Measurements from ENCODE around the gene FADS6. TPM values are rescaled to one million over a fixed set of nuclear protein-coding genes. Genes with fewer than 3 reads are reported as not detected.

The FADS6 gene
- total and polyA plus RNA-seq, 2 of the 13 experiments (the other 11 are each of a cell fraction or from before 2014, with no cell fraction given): 0.11 TPM

- peak; percentile 41; the same call in 1 of the 2 replicates for TF ChIP-seq SAFB2 (CRISPR knock-in tag; IDR thresholded peaks at IDR 0.05; ENCODE audit: borderline replicate concordance, low read depth)
- no peak for TF ChIP-seq ZNF317 (CRISPR knock-in tag; IDR thresholded peaks at IDR 0.05)
- TF ChIP-seq BRF2 (CRISPR knock-in tag; IDR thresholded peaks at IDR 0.05): no peak
- TF ChIP-seq ZNF350 (CRISPR knock-in tag; IDR thresholded peaks at IDR 0.05; ENCODE audit: borderline replicate concordance, low read depth): no peak
- peak; percentile 81; the same call in 1 of the 2 replicates for TF ChIP-seq ZNF274 (CRISPR knock-in tag; IDR thresholded peaks at IDR 0.05)
- no peak for TF ChIP-seq FOSL2 (CRISPR knock-in tag; IDR thresholded peaks at IDR 0.05)
- no peak for TF ChIP-seq TERF1 (CRISPR knock-in tag; IDR thresholded peaks at IDR 0.05)
- TF ChIP-seq IKZF4 (CRISPR knock-in tag; IDR thresholded peaks at IDR 0.05; ENCODE audit: borderline replicate concordance, low read depth, not compliant biosample characterization): peak; percentile 66
- no peak for TF ChIP-seq ZNF691 (CRISPR knock-in tag; IDR thresholded peaks at IDR 0.05; ENCODE audit: borderline replicate concordance, low read depth)
- TF ChIP-seq SALL1 (CRISPR knock-in tag; IDR thresholded peaks at IDR 0.05): peak; percentile 84
- peak; percentile 26 for TF ChIP-seq HNRNPK (IDR thresholded peaks at IDR 0.05; ENCODE audit: low read depth, low read length, poor library complexity, severe bottlenecking)
- 0 out of 2 replicates have a peak, but pooled peaks have one; percentile 33 for TF ChIP-seq ZBTB38 (CRISPR knock-in tag; IDR thresholded peaks at IDR 0.05)
- no peak for TF ChIP-seq ARID3A (IDR thresholded peaks at IDR 0.05; ENCODE audit: low read depth, low read length)
- TF ChIP-seq JUND (CRISPR knock-in tag; IDR thresholded peaks at IDR 0.05): no peak
- TF ChIP-seq CAMTA2 (CRISPR knock-in tag; IDR thresholded peaks at IDR 0.05; ENCODE audit: borderline replicate concordance): no peak
- no peak for TF ChIP-seq YY1 (IDR thresholded peaks at IDR 0.05; ENCODE audit: insufficient read depth, insufficient replicate concordance, low read depth, low read length)
- TF ChIP-seq ISX (CRISPR knock-in tag; conservative IDR thresholded peaks at IDR 0.05): no peak
- TF ChIP-seq GPBP1L1 (CRISPR knock-in tag; IDR thresholded peaks at IDR 0.05): no peak
- TF ChIP-seq EED (CRISPR knock-in tag; IDR thresholded peaks at IDR 0.05): peak; percentile 65; the same call in 1 of the 2 replicates
- no peak for TF ChIP-seq PLSCR1 (CRISPR knock-in tag; IDR thresholded peaks at IDR 0.05; ENCODE audit: borderline replicate concordance)
- no peak for TF ChIP-seq NFATC3 (CRISPR knock-in tag; IDR thresholded peaks at IDR 0.05)
- peak; percentile 39; the same call in 1 of the 2 replicates for TF ChIP-seq GATAD2A (CRISPR knock-in tag; IDR thresholded peaks at IDR 0.05)
Observed at GRCh38 chr17:74923538-74924249, 30.3 kb upstream of the FADS6 start (continued).
